ENCODE results near the gene MYO18B.

DNA sequence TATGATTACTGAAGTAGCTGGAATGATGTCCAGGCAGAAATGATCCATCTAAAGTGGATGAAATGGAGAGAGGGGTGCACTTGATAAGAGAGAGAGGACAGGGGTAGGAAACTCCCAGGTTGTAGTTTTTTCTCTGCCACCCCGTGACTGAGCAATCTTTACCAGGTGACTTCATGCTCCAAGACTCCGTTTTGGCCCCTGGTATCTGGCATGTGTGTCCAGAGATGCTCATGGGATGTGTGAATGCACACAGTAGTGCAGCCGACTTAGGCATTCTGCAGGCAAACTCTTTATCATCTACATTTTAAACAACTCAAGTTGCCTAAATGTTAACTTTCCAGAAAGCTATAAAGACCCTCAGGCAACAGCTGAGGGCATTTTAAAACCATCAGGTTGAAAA lies 238.0 kb downstream of the MYO18B start:
- TF ChIP-seq, protein P1, sequence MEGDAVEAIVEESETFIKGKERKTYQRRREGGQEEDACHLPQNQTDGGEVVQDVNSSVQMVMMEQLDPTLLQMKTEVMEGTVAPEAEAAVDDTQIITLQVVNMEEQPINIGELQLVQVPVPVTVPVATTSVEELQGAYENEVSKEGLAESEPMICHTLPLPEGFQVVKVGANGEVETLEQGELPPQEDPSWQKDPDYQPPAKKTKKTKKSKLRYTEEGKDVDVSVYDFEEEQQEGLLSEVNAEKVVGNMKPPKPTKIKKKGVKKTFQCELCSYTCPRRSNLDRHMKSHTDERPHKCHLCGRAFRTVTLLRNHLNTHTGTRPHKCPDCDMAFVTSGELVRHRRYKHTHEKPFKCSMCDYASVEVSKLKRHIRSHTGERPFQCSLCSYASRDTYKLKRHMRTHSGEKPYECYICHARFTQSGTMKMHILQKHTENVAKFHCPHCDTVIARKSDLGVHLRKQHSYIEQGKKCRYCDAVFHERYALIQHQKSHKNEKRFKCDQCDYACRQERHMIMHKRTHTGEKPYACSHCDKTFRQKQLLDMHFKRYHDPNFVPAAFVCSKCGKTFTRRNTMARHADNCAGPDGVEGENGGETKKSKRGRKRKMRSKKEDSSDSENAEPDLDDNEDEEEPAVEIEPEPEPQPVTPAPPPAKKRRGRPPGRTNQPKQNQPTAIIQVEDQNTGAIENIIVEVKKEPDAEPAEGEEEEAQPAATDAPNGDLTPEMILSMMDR (IDR thresholded peaks at IDR 0.05; ENCODE audit: insufficient read depth, low read depth, low read length) = no peak
- TF ChIP-seq EZH2 (IDR thresholded peaks at IDR 0.05; ENCODE audit: insufficient read depth, low read length) = no peak

Data from astrocyte (in vitro differentiated cells and primary cell).